Measurements from ENCODE around the gene FAM222A.

FAM222A gene

DNA sequence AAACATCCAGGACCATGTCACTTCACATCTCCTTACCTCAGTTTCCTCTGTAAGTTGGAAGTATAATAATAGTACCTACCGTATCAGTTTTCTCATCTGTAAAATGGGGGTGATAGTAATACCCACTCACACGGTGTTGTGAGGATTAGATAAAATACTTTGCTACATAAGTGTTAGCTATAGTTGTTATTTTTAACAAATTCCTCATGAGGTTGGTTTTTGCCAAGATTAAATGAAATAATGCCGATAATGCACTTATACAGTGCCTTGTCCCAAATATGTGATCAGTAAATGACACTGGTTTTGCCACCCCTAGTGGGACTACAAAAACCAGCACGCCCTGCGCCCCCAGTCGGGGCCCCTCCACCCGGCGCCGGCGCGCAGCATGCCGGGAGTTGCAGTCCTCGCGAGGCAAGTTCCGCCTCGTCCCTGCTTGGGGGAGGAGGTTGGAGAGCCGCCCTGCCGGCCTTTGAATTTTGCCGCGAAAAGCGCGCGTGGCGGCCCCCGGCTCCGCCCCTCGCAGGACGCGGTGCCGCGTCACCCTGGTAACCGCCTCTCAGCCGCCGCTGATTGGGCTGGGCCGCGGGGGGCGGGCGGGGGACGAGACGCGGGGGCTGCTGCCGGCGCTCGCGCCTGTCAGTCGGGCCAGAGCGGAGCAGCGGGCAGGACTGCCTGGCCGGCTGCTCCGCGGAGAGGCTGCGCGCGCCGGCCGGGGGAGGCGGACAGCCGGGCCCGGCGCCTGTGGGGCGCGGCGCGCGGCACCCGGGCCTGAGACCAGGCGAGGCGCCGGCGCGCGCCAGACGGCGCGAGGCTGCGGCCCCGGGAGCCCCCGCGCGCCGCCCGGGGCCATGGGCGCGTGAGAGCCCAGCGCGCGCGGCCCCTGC lies at the start of gene FAM222A:
Gene FAM222A, plus strand, starts transcription at position 639 of the 884 bp plus-strand sequence. CDS start 30,322 bp downstream, outside the sequence.
- DNase-seq: peak; percentile 99

- no peak for DNase-seq
Measured at GRCh38 chr12:109664402-109664801, 49.2 kb upstream of the FAM222A start.

GRCh38 chr12:109666068-109666467 lies 47.6 kb upstream of the FAM222A start:
- DNase-seq: no peak

DNA sequence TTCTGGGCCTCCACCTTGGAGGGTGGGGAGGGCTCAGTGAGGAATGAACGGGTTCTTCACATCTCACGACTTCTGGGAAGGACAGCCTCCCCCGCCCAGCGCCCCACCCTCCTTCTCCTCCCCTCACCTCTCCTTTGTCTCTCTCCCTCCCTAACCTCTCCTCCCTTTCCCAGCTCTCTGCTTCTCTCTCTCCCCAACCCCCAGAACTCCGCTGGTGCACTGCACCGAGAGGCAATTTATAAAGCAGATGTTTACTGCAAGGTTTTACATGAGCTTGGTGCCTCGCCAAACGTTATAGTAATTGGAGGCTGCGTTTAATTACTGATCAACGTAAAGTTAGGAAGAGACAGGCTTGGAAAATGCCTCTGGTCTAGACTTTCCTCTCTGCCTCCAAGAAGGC lies 42.9 kb upstream of the FAM222A start:
- peak in 2 of 3 experiments; percentile 23 to 69 for DNase-seq

- no peak for DNase-seq
Measured at GRCh38 chr12:109671502-109671901, 42.1 kb upstream of the FAM222A start.

DNA sequence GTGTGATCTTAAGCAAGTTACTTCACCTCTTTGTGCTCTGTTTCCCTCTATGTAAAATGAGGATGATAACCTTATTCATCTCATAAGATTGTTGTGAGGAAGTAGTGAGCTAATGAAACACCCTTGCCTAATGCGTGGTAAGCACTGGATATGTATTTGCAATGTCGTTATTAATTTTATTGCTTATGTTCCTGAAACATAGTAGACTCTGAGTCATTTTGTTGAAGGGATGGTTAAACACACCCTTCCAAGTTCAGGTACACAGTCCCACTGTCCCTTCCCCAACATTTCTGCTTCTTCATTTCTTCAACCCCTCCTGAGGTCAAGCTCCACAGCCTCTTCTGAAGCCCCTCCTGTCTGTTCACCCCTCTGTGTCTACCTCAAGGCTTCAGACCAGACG lies 40.2 kb upstream of the FAM222A start:
- no peak for DNase-seq

DNA sequence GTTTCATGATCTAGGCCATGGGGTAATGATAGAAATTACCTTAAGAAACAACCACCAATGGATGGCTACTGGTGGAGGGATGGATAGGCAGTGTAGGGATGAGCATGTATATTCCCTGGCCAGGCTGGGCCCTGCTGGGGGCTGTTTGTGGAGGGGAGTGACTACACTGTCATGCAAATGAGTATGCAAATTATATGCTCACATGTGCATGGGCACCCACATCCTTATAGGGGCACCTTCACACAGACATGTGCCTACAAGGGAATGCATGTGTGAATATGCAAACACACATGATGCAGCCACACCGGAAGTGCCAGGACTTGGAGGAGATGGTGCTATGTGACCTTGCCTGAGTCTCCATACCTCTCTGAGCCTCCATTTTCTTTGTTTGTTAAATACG lies 39.7 kb upstream of the FAM222A start:
- DNase-seq: no peak

DNA sequence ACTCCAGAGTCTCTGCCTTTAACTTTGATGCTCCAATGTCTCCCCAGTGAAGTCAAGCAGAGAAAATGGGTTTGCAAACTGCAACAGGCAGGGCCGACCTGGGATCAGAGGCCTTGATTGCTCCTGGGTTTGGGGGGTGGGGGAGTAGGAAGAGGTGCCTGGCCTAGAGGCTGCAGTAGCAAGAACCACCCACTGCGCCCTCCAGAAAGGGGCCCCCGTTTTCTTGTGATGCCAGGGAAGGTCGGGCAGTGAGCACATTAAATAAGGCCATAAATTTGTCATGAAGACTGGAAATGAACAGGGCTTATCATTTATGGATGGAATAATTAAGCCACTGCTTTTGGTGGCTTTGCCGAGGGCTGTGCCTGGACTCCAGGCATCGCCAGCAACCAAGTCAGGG lies 38.2 kb upstream of the FAM222A start:
- DNase-seq: peak in 1 of 3 experiments; percentile 28

DNA sequence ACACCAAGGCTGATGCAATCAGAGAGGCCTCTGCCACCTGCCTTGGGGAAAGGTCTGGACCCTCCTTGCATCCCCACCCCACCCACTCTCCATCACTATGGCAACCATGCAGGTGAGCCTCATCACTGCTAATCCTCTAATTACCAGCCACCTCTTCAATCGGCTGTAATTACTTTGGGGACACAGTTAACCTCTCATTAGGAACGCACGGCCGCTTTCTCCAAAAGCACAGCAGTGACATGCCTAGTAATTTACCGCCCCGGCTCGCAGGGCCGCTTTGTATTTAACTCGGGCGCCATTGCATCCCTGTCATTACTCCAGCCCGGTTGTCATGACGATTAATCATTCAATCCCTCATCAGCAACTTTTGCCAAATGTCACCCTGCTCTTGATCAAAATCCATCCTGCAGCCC lies 36.3 kb upstream of the FAM222A start:
- peak in 2 of 3 experiments; percentile 99 to 100 for DNase-seq

GRCh38 chr12:109678719-109679118 lies 34.9 kb upstream of the FAM222A start:
- peak in 2 of 3 experiments; percentile 62 to 84 for DNase-seq

DNA sequence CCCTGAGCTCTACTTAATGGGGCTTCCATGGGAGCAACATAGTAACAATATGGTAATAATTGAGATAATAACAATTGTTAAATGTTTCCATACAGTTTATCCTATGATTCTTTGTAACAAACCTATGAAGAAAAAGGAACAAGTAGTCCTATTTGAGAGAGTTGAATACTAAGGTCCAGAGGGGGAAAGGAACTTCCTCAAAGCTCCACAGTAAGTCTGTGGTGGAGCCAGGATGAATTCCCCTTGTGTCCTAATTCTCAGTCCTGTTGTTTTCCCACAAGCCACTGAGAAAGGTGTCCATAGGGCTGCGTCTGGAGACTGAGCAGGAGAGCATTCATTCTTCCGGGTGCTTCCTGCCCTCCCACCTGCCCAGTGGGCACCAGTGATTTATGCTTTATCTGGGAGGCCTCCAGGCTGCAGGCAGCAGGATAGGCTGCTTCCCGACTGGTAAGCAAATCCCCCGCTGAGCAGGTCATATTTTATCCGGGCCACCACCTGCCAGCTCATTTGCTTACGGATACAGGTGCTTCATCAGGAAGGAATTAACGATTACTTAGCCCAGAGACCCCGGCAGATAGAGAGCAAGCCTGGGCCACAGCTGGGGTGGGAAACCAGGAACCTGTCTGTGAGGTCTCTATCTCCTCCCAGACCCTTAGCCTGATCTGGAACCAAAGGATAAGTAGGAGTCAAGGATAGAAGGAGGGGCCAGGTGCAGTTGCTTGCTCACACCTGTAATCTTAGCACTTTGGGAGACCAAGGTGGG lies 33.9 kb upstream of the FAM222A start:
- peak; percentile 81 to 99 (median 96) for DNase-seq

GRCh38 chr12:109680264-109681005 lies 33.2 kb upstream of the FAM222A start:
- DNase-seq: peak; percentile 36 to 85 (median 50)

- no peak for DNase-seq
Measured at GRCh38 chr12:109681986-109682707, 31.5 kb upstream of the FAM222A start.

DNA sequence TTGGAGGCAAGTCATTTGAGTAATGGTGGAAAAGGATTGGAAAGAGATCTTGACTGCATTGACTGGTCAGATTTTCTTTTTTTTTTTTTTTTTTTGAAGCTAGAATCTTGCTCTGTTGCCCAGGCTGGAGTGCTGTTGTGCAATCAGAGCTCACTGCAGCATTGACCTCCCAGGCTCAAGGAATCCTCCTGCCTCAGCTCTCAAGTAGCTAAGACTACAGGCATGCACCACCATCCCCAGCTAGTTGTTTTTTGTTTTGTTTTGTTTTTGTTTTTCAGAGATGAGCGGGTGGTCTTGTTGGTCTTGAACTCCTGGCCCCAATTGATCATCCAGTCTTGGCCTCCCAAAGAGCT lies 30.9 kb upstream of the FAM222A start:
- no peak for DNase-seq

GRCh38 chr12:109683316-109683715 lies 30.3 kb upstream of the FAM222A start:
- no peak for DNase-seq

- DNase-seq: no peak
Measured at GRCh38 chr12:109685574-109686447, 27.8 kb upstream of the FAM222A start.

- DNase-seq: no peak
Measured at GRCh38 chr12:109686523-109686922, 27.1 kb upstream of the FAM222A start.

GRCh38 chr12:109687250-109687649 lies 26.4 kb upstream of the FAM222A start:
- no peak for DNase-seq

DNA sequence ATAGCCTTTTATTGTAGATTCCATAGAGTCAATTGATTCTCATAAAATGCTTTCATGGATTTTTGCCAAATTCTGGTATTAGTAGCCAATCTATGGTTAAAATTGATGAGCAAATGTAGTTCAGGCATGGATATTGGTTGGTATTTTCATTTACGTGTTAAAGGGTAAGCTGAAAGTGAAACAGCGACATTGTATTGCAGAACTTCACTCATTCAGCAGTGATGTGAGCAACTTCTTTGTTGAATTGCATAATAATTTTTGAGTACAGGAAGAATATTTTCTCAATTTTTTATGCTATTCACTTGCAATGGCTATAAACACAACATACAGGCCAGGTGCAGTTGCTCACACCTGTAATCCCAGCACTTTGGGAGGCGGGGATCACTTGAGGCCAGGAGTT lies 24.2 kb upstream of the FAM222A start:
- no peak for DNase-seq

- DNase-seq: no peak
Measured at GRCh38 chr12:109693160-109693559, 20.5 kb upstream of the FAM222A start.

Data from NCI-H1417 (cell line).